H1 (cell line): ENCODE results near the gene TGM2. TPM values are rescaled to one million over a fixed set of nuclear protein-coding genes. Genes with fewer than 3 reads are reported as not detected.

ENCODE experiments used
- CTCF ChIA-PET: fragments of 300-600 bp; sonication (Branson Sonifier 250); formaldehyde crosslinking; loops from one replicate; lab custom pipeline; 2021; ENCODE audit not compliant: partially characterized antibody; lab: Charles Lee
- POLR2A ChIA-PET: fragments of 300-600 bp; sonication (Branson Sonifier 250); formaldehyde crosslinking; loops from one replicate; lab custom pipeline; 2021; ENCODE audit warnings: inconsistent platforms; ENCODE audit not compliant: partially characterized antibody; lab: Charles Lee
- DNase-seq, 2 experiments: peaks; one replicate each; pipeline versions ENCODE4 v3.0.0 to v3.0.0-alpha.2; 2010 to 2022; ENCODE audit warnings: low spot score in 2 of 2, low read depth in 1 of 2, mixed read lengths in 1 of 2
- FAIRE-seq: peaks from 2 replicates; lab custom pipeline; 2011; peaks lifted over from hg19 to GRCh38; lab: Jason Lieb, UNC
- H2AFZ ChIP-seq: 2 replicates; pipeline ENCODE4 v1.8.1; 2012; ENCODE audit warnings: low read length, inconsistent platforms
- H2AK5ac ChIP-seq: 2 replicates; pipeline ENCODE4 v1.6.1; 2013; ENCODE audit warnings: low read depth, low read length
- H2BK120ac ChIP-seq: replicated peaks from 2 replicates; pipeline ENCODE3; 2013; ENCODE audit warnings: low read depth, low read length, inconsistent platforms
- H2BK12ac ChIP-seq: 2 replicates; pipeline ENCODE4 v1.6.1; 2013; ENCODE audit warnings: low read depth, low read length
- H2BK15ac ChIP-seq: 2 replicates; pipeline ENCODE4 v1.6.1; 2013; ENCODE audit warnings: low read length
- H2BK20ac ChIP-seq: 2 replicates; pipeline ENCODE4 v1.6.1; 2013; ENCODE audit warnings: low read length
- H2BK5ac ChIP-seq: 2 replicates; pipeline ENCODE4 v1.6.1; 2013; ENCODE audit warnings: low read depth, low read length
- H3K14ac ChIP-seq: 2 replicates; pipeline ENCODE4 v1.6.1; 2013; ENCODE audit warnings: inconsistent platforms; ENCODE audit not compliant: insufficient read length
- H3K18ac ChIP-seq: 2 replicates; pipeline ENCODE4 v1.6.1; 2013; ENCODE audit warnings: low read length; ENCODE audit errors: extremely low read depth
- H3K23ac ChIP-seq: 2 replicates; pipeline ENCODE4 v1.6.1; 2013; ENCODE audit warnings: inconsistent platforms; ENCODE audit not compliant: insufficient read length
- H3K23me2 ChIP-seq: 2 replicates; pipeline ENCODE4 v1.6.1; 2013; ENCODE audit warnings: low read depth, low read length
- H3K27ac ChIP-seq: 2 replicates; pipeline ENCODE4 v1.6.1; 2011; ENCODE audit warnings: low read depth, low read length, inconsistent platforms
- H3K27me3 ChIP-seq, 4 experiments: replicated peaks in 1 of 4; 1 replicate in 1 of 4; 2 replicates in 3 of 4; pipeline versions ENCODE4 v1.6.1 to v1.8.1; 2011 to 2013; ENCODE audit warnings: low read length in 3 of 4, mild to moderate bottlenecking in 3 of 4, inconsistent platforms in 2 of 4, mixed read lengths in 2 of 4, moderate library complexity in 1 of 4; ENCODE audit not compliant: control insufficient read depth in 3 of 4, insufficient read depth in 3 of 4; ENCODE audit errors: extremely low read depth in 1 of 4
- H3K36me3 ChIP-seq, 4 experiments: 2 replicates each; pipeline versions ENCODE4 v1.6.1 to v1.8.1; 2011 to 2013; ENCODE audit warnings: mild to moderate bottlenecking in 4 of 4, low read length in 3 of 4, moderate library complexity in 2 of 4, control low read depth in 1 of 4, inconsistent platforms in 1 of 4; ENCODE audit not compliant: insufficient read depth in 4 of 4, control insufficient read depth in 2 of 4
- H3K4ac ChIP-seq: replicated peaks from 2 replicates; pipeline ENCODE3; 2013; ENCODE audit warnings: low read length, low read depth, mixed read lengths, inconsistent platforms; ENCODE audit not compliant: insufficient read length
- H3K4me1 ChIP-seq, 4 experiments: replicated peaks in 1 of 4; 1 replicate in 1 of 4; 2 replicates in 3 of 4; pipeline versions ENCODE4 v1.6.1 to v1.8.1; 2011 to 2013; ENCODE audit warnings: low read length in 3 of 4, inconsistent platforms in 2 of 4, mixed read lengths in 1 of 4; ENCODE audit not compliant: insufficient read depth in 4 of 4, control insufficient read depth in 3 of 4
- H3K4me2 ChIP-seq, 2 experiments: 2 replicates each; pipeline versions ENCODE4 v1.6.1 to v1.8.1; 2011 to 2013; ENCODE audit warnings: low read depth in 2 of 2, low read length in 2 of 2, control low read depth in 1 of 2, inconsistent platforms in 1 of 2, mild to moderate bottlenecking in 1 of 2; ENCODE audit not compliant: insufficient read depth in 1 of 2
- H3K4me3 ChIP-seq, 4 experiments: fragments of 200-600, 300-600 bp in 1 of 4; sonication (generic), shearing (Covaris generic), sonication (Bioruptor Twin) in 1 of 4; 2 replicates each; pipeline versions ENCODE4 v1.5.1 to v1.8.1; 2011 to 2016; ENCODE audit warnings: low read length in 4 of 4, low read depth in 3 of 4, control low read depth in 2 of 4, inconsistent platforms in 2 of 4, mild to moderate bottlenecking in 2 of 4, mixed read lengths in 1 of 4, moderate library complexity in 1 of 4; ENCODE audit not compliant: insufficient read depth in 2 of 4; ENCODE audit errors: extremely low read depth in 1 of 4
- H3K56ac ChIP-seq: replicated peaks from 2 replicates; pipeline ENCODE3; 2013; ENCODE audit warnings: low read depth, mild to moderate bottlenecking, mixed read lengths, low read length, inconsistent platforms; ENCODE audit not compliant: insufficient read length
- H3K79me1 ChIP-seq: 2 replicates; pipeline ENCODE4 v1.6.1; 2013; ENCODE audit warnings: low read depth, low read length, control low read depth
- H3K79me2 ChIP-seq, 2 experiments: 2 replicates each; pipeline versions ENCODE4 v1.6.1 to v1.8.1; 2012 to 2013; ENCODE audit warnings: low read length in 2 of 2, mild to moderate bottlenecking in 2 of 2, inconsistent platforms in 1 of 2; ENCODE audit not compliant: insufficient read depth in 2 of 2, control insufficient read depth in 1 of 2
- H3K9ac ChIP-seq, 4 experiments: replicated peaks in 1 of 4; 1 replicate in 1 of 4; 2 replicates in 3 of 4; pipeline versions ENCODE4 v1.6.1 to v1.8.1; 2011 to 2013; ENCODE audit warnings: low read depth in 3 of 4, low read length in 3 of 4, control low read depth in 2 of 4, mild to moderate bottlenecking in 2 of 4, moderate library complexity in 2 of 4, inconsistent platforms in 1 of 4; ENCODE audit errors: extremely low read depth in 1 of 4
- H3K9me3 ChIP-seq, 2 experiments: 2 replicates each; pipeline versions ENCODE4 v1.6.1 to v1.8.1; 2012 to 2013; ENCODE audit warnings: mild to moderate bottlenecking in 2 of 2, moderate library complexity in 2 of 2, control low read depth in 1 of 2, inconsistent platforms in 1 of 2, low read depth in 1 of 2, low read length in 1 of 2, mixed read lengths in 1 of 2; ENCODE audit not compliant: insufficient read depth in 2 of 2
- H4K20me1 ChIP-seq, 2 experiments: replicated peaks in 1 of 2; 2 replicates each; pipeline versions ENCODE3 to v1.8.1; 2011 to 2013; ENCODE audit warnings: inconsistent platforms in 2 of 2, low read length in 2 of 2, mild to moderate bottlenecking in 1 of 2; ENCODE audit not compliant: insufficient read depth in 2 of 2, control insufficient read depth in 1 of 2
- H4K5ac ChIP-seq: 2 replicates; pipeline ENCODE4 v1.6.1; 2013; ENCODE audit warnings: low read length, low read depth, mixed read lengths, inconsistent platforms; ENCODE audit not compliant: insufficient read length
- H4K8ac ChIP-seq: 2 replicates; pipeline ENCODE4 v1.8.0; 2013; ENCODE audit warnings: mild to moderate bottlenecking, moderate library complexity, low read length, inconsistent platforms; ENCODE audit not compliant: insufficient read depth; ENCODE audit errors: extremely low read depth
- H4K91ac ChIP-seq: replicated peaks from 2 replicates; pipeline ENCODE3; 2013; ENCODE audit warnings: low read length, mixed read lengths, inconsistent platforms; ENCODE audit not compliant: insufficient read length
- ASH2L ChIP-seq: fragments of 200-600, 300-600 bp; sonication (generic); IDR thresholded peaks from one replicate; pipeline ENCODE4 v1.7.1; 2017; ENCODE audit warnings: low read length
- CREB1 ChIP-seq: IDR thresholded peaks from 2 replicates; pipeline ENCODE4 v1.6.1; 2012; ENCODE audit warnings: inconsistent platforms
- GTF2F1 ChIP-seq: IDR thresholded peaks from 2 replicates; pipeline ENCODE4 v1.6.1; 2012; ENCODE audit warnings: low read depth, low read length, improper control_type of control experiment, borderline replicate concordance
- HDAC2 ChIP-seq, 2 experiments: fragments of 300-600 bp in 1 of 2; sonication (generic) in 1 of 2; IDR thresholded peaks; 2 replicates each; pipeline ENCODE4 v1.6.1; 2011 to 2012; ENCODE audit warnings: low read depth in 2 of 2, low read length in 2 of 2, mild to moderate bottlenecking in 2 of 2, moderate library complexity in 2 of 2, borderline replicate concordance in 1 of 2, inconsistent platforms in 1 of 2
- JUN ChIP-seq: IDR thresholded peaks from 2 replicates; pipeline ENCODE4 v1.6.1; 2011; ENCODE audit warnings: low read depth, mild to moderate bottlenecking, improper control_type of control experiment, low read length
- PHF8 ChIP-seq: fragments of 200-600 bp; sonication (generic); conservative IDR thresholded peaks from 2 replicates; pipeline ENCODE4 v1.7.1; 2012; ENCODE audit warnings: low read depth, mild to moderate bottlenecking, inconsistent platforms, low read length, moderate library complexity
- SIN3A ChIP-seq, 2 experiments: IDR thresholded peaks in 1 of 2; conservative IDR thresholded peaks in 1 of 2; 2 replicates each; pipeline ENCODE4 v1.6.1; 2011 to 2012; ENCODE audit warnings: low read length in 2 of 2, improper control_type of control experiment in 1 of 2, low read depth in 1 of 2, mild to moderate bottlenecking in 1 of 2
- WGBS, 2 experiments: shearing (Covaris generic) in 1 of 2; methylation state at CpG; one replicate each; pipeline versions ENCODE4 v1.1.6 to v1.1.7; 2013 to 2015; ENCODE audit warnings: low lambda C conversion rate in 2 of 2, mixed read lengths in 2 of 2, inconsistent platforms in 1 of 2, low coverage in 1 of 2, missing lambda C conversion rate in 1 of 2; ENCODE audit not compliant: insufficient replicate concordance in 2 of 2, insufficient coverage in 1 of 2, insufficient read length in 1 of 2; ENCODE audit errors: extremely low coverage in 1 of 2, missing lambda C conversion rate in 1 of 2; 5-methylcytosine and 5-hydroxymethylcytosine counted together
- polyA plus RNA-seq, 7 experiments: library from polyadenylated mRNA; depleted of rRNA in 3 of 7; stranded (reverse) in 5 of 7; unstranded in 2 of 7; fragments of >200 nt in 5 of 7; fragments of 200-250 nt in 2 of 7; gene quantifications; 1 replicate in 5 of 7; 2 replicates in 1 of 7; 4 replicates in 1 of 7; pipeline versions ENCODE4 v1.2.1 to v1.2.3, GENCODE V29; 2011 to 2013; ENCODE audit warnings: missing spikeins in 2 of 7, mixed read lengths in 2 of 7
- total RNA-seq: library from RNA; stranded (reverse); fragmentation: NEBNext Ultra II Directional; extraction: Animal tissue kit (Norgen Biotek cat#: 25700); gene quantifications from 2 replicates; pipeline ENCODE4 v1.2.1, GENCODE V29; 2021
- TF ChIP-seq, protein P1 (sequence below), 3 experiments: IDR thresholded peaks; 1 replicate in 2 of 3; 2 replicates in 1 of 3; pipeline versions ENCODE4 v1.5.1 to v1.6.1; 2011; ENCODE audit warnings: low read length in 3 of 3, mild to moderate bottlenecking in 3 of 3, inconsistent platforms in 2 of 3, low read depth in 1 of 3, moderate library complexity in 1 of 3; ENCODE audit not compliant: insufficient read depth in 1 of 3; ENCODE audit errors: control extremely low read depth in 1 of 3
- TF ChIP-seq, protein P2 (sequence below): IDR thresholded peaks from 2 replicates; pipeline ENCODE4 v1.6.1; 2011; ENCODE audit warnings: low read length, improper control_type of control experiment

The TGM2 gene
- total and polyA plus RNA-seq, 2 of the 8 experiments (the other 6 are each of a cell fraction or from before 2014, with no cell fraction given), result 0.86 to 1.0 TPM

DNA sequence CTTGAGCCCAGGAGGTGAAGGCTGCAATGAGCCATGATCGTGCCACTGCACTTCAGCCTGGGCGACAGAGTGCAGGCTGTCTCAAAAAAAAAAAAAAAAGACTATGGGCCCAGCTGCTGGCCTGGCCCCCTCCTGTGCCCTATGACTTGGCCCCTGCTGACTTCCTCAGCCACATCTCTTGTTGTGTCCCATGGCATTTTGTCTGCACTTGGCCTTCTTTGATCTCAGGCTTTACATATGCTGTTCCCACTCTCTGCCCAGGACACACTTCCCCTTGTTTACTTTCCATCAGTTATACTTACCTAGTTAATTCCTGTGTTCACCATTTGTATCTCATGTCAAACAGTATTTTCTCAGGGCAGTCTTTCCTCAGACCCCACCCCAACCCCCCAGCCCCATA lies 87.0 kb downstream of the TGM2 start:
- Histone ChIP-seq H3K18ac (no peak overlapping the region), H3K4me3 (no peak overlapping the region), H3K36me3 (peaks cover 0 to 17% (median 0%) of the 10 kb centered on the region in 4 experiments; a peak in 4 of 8 replicates), H2BK15ac (no peak overlapping the region), H3K23ac (no peak overlapping the region), H3K79me2 (peaks cover 0 to 45% of the 10 kb centered on the region in 2 experiments; a peak in 2 of 4 replicates), H2BK120ac (no peak overlapping the region), H3K4me2 (no peak overlapping the region; a peak in 1 of 4 replicates), H2BK5ac (no peak overlapping the region), H2AK5ac (no peak overlapping the region), H2BK12ac (no peak overlapping the region), H3K27ac (no peak overlapping the region), H3K79me1 (peaks cover 8% of the 10 kb centered on the region), H3K9me3 (no peaks in the 10 kb centered on the region), H4K20me1 (peaks cover 0 to 5% of the 10 kb centered on the region in 2 experiments), H3K4me1 (0 out of 7 replicates have a peak, but pooled peaks cover 0 to 2% (median 0%) of the 10 kb centered on the region in 4 experiments), H3K4ac (no peak overlapping the region), H4K91ac (no peak overlapping the region), H3K23me2 (no peaks in the 10 kb centered on the region), H2AFZ (no peak overlapping the region), H3K56ac (no peak overlapping the region), H3K27me3 (no peaks in the 10 kb centered on the region), H3K14ac (no peak overlapping the region), H3K9ac (no peak overlapping the region), H2BK20ac (no peak overlapping the region), H4K5ac (no peak overlapping the region), H4K8ac (no peak overlapping the region)
- CTCF ChIA-PET, result interaction anchor here (0.5 to 6.6 kb wide), 10 partner anchors 10 to 142 kb away, joined by 3 to 109 read pairs (median 4); no protein-coding TSS in a partner anchor
- POLR2A ChIA-PET, result interaction anchor here (0.6 kb wide), 2 partner anchors 90 to 147 kb away, joined by 3 read pairs; no protein-coding TSS in a partner anchor
- DNase-seq (no peak), FAIRE-seq (no peak)
- WGBS, 2 experiments, result 100% methylated on average over 1 of the region's 2 CpGs; no CpG with 5 or more reads in 1 of the 2 experiments
- TF ChIP-seq CREB1 (no peak), ASH2L (no peak), SIN3A (conservative IDR thresholded peaks at IDR 0.05 in 1 of 2, IDR thresholded peaks at IDR 0.05 in 1 of 2; ENCODE audit: low read depth in 1 of 2, low read length in 2 of 2) (no peak), PHF8 (no peak), HDAC2 (IDR thresholded peaks at IDR 0.05; ENCODE audit: borderline replicate concordance in 1 of 2, low read depth in 2 of 2, low read length in 2 of 2) (no peak), GTF2F1 (no peak), JUN (no peak)
- TF ChIP-seq, protein P1, sequence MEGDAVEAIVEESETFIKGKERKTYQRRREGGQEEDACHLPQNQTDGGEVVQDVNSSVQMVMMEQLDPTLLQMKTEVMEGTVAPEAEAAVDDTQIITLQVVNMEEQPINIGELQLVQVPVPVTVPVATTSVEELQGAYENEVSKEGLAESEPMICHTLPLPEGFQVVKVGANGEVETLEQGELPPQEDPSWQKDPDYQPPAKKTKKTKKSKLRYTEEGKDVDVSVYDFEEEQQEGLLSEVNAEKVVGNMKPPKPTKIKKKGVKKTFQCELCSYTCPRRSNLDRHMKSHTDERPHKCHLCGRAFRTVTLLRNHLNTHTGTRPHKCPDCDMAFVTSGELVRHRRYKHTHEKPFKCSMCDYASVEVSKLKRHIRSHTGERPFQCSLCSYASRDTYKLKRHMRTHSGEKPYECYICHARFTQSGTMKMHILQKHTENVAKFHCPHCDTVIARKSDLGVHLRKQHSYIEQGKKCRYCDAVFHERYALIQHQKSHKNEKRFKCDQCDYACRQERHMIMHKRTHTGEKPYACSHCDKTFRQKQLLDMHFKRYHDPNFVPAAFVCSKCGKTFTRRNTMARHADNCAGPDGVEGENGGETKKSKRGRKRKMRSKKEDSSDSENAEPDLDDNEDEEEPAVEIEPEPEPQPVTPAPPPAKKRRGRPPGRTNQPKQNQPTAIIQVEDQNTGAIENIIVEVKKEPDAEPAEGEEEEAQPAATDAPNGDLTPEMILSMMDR (IDR thresholded peaks at IDR 0.05; ENCODE audit: control extremely low read depth in 1 of 3, insufficient read depth in 1 of 3, low read depth in 1 of 3, low read length in 3 of 3), result no peak
- TF ChIP-seq, protein P2, sequence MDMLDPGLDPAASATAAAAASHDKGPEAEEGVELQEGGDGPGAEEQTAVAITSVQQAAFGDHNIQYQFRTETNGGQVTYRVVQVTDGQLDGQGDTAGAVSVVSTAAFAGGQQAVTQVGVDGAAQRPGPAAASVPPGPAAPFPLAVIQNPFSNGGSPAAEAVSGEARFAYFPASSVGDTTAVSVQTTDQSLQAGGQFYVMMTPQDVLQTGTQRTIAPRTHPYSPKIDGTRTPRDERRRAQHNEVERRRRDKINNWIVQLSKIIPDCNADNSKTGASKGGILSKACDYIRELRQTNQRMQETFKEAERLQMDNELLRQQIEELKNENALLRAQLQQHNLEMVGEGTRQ, result no peak
